Lung (tissue), 13 donors: Measurements from ENCODE around the gene MCUB. TPM values are rescaled to one million over a fixed set of nuclear protein-coding genes. Genes with fewer than 3 reads are reported as not detected.

Experiments used
- ATAC-seq: fragments of 200-7000 bp; cut with Tn5 transposase; one replicate; pipeline ENCODE4 v1.9.1; 2020; ENCODE audit warnings: moderate number of reproducible peaks; ENCODE audit not compliant: insufficient read depth, low FRiP score
- DNase-seq, 3 donors: peaks; one replicate each; pipeline ENCODE4 v3.0.0-alpha.2; 2013 to 2017
- H3K27ac ChIP-seq, 2 donors: one replicate each; pipeline ENCODE4 v1.5.1; 2013; ENCODE audit warnings: mild to moderate bottlenecking in 2 of 2, moderate library complexity in 2 of 2, control low read depth in 1 of 2, inconsistent platforms in 1 of 2, low read depth in 1 of 2, low read length in 1 of 2
- H3K27me3 ChIP-seq, 3 donors: one replicate each; pipeline ENCODE4 v1.5.1; 2013; ENCODE audit warnings: low read length in 2 of 3; ENCODE audit not compliant: control insufficient read depth in 3 of 3, insufficient read depth in 3 of 3
- H3K36me3 ChIP-seq, 4 donors: one replicate each; pipeline ENCODE4 v1.5.1; 2013; ENCODE audit warnings: low read length in 4 of 4, mild to moderate bottlenecking in 1 of 4, moderate library complexity in 1 of 4; ENCODE audit not compliant: control insufficient read depth in 4 of 4, insufficient read depth in 4 of 4
- H3K4me1 ChIP-seq, 5 donors: one replicate each; pipeline ENCODE4 v1.5.1; 2013; ENCODE audit warnings: low read length in 5 of 5, mild to moderate bottlenecking in 2 of 5, moderate library complexity in 1 of 5; ENCODE audit not compliant: control insufficient read depth in 5 of 5, insufficient read depth in 5 of 5
- H3K4me3 ChIP-seq: one replicate; pipeline ENCODE4 v1.5.1; 2013; ENCODE audit warnings: mild to moderate bottlenecking, control low read depth, moderate library complexity
- H3K9ac ChIP-seq, 2 donors: one replicate each; pipeline ENCODE4 v1.5.1; 2013; ENCODE audit warnings: low read length in 2 of 2, control low read depth in 1 of 2; ENCODE audit not compliant: insufficient read depth in 1 of 2
- H3K9me3 ChIP-seq, 4 donors: one replicate each; pipeline ENCODE4 v1.5.1; 2013; ENCODE audit warnings: low read length in 3 of 4, mild to moderate bottlenecking in 1 of 4, moderate library complexity in 1 of 4; ENCODE audit not compliant: control insufficient read depth in 4 of 4, insufficient read depth in 3 of 4
- WGBS, 2 donors: extraction: QIAGEN DNeasy Blood & Tissue Kit; methylation state at CpG; one replicate each; pipeline ENCODE4 v1.1.7; 2013; 5-methylcytosine and 5-hydroxymethylcytosine counted together
- polyA plus RNA-seq, 2 donors: library from polyadenylated mRNA; stranded (reverse); fragments of 200-250 nt; gene quantifications; one replicate each; pipeline ENCODE4 v1.2.1, GENCODE V29; 2013
- small RNA-seq: library from RNA; depleted of rRNA; stranded (forward); fragments of <200 nt; gene quantifications from one replicate; pipeline ENCODE3, GENCODE V24; 2014; ENCODE audit warnings: low replicate concordance
- total RNA-seq, 2 donors: library from RNA; depleted of rRNA in 1 of 2; stranded (reverse); fragments of >200 nt in 1 of 2; gene quantifications; one replicate each; pipeline ENCODE4 v1.2.1, GENCODE V29; 2014 to 2021
- TF ChIP-seq, protein P1 (sequence below): IDR thresholded peaks from 2 replicates; pipeline ENCODE4 v1.5.1; 2012; ENCODE audit warnings: mild to moderate bottlenecking; ENCODE audit errors: control extremely low read depth, extremely low read depth
- donor health status: control.
- donor health status: control.
- donor health status: Bipolar disorder and iron deficiency.
- donor health status: healthy.
- donor health status: DM: yes; HTN: yes; CAD: no.

Gene MCUB
- total and polyA plus RNA-seq, 4 donors: 9.2 to 25.3 (median 15.9) TPM

DNA sequence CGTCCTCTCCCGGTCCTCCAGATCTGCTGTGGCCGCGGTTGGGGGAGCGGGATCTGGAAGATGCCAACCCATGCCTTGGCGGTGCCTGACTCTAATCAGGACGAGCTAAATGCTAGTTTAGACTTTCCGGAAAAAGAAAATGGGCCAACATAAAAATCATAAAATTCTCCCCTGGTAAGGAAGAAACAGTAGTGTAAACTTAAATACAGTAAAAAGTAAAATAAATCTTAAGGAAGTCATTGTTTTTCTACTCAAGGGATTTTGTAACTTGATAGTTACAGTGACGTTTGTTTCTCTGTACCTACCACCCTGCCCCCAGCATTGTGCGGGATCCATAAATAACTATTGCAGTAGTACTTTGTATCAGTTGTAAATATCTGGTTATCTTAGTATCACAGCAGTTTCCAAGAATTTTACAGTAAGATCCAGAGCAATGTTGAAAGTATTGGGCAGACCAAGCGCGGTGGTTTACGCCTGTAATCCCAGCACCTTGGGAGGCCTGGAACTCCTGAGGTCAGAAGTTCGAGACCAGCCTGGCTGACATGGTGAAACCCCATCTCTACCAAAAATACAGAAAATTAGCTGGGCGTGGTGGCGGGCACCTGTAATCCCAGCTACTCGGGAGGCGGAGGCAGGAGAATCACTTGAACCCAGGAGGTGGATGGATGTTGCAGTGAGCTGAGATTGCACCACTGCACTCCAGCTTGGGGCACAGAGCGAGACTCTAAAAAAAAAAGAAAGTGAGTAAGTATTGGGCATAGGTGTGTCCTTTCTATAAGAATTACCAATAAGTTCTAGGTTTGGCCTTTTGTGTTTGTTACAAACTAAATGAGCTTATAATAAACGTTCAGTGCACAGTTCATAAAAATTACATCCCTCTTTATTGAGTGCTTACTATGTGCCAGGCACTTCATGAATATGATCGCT lies 170.8 kb downstream of the MCUB start:
- WGBS, 2 donors: 55 to 56% methylated on average over 21 of the region's 21 CpGs
- H3K36me3 ChIP-seq: no peaks in the 10 kb centered on the region
- peak overlapping the region; percentile 39 to 71 for H3K27ac ChIP-seq
- DNase-seq: no peak
- peak; percentile 6 for ATAC-seq
- H3K4me1 ChIP-seq: peaks cover 0 to 18% (median 0%) of the 10 kb centered on the region in 5 donors
- H3K27me3 ChIP-seq: no peaks in the 10 kb centered on the region
- TF ChIP-seq, protein P1, sequence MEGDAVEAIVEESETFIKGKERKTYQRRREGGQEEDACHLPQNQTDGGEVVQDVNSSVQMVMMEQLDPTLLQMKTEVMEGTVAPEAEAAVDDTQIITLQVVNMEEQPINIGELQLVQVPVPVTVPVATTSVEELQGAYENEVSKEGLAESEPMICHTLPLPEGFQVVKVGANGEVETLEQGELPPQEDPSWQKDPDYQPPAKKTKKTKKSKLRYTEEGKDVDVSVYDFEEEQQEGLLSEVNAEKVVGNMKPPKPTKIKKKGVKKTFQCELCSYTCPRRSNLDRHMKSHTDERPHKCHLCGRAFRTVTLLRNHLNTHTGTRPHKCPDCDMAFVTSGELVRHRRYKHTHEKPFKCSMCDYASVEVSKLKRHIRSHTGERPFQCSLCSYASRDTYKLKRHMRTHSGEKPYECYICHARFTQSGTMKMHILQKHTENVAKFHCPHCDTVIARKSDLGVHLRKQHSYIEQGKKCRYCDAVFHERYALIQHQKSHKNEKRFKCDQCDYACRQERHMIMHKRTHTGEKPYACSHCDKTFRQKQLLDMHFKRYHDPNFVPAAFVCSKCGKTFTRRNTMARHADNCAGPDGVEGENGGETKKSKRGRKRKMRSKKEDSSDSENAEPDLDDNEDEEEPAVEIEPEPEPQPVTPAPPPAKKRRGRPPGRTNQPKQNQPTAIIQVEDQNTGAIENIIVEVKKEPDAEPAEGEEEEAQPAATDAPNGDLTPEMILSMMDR: no peak
- H3K9me3 ChIP-seq: no peaks in the 10 kb centered on the region
- peak overlapping the region; percentile 9 to 65 for H3K9ac ChIP-seq
- H3K4me3 ChIP-seq: no peak overlapping the region

- ATAC-seq (no peak), DNase-seq (no peak)
- H3K36me3 ChIP-seq: no peaks in the 10 kb centered on the region
- TF ChIP-seq, protein P1: no peak
- H3K4me1 ChIP-seq: peaks cover 0 to 7% (median 0%) of the 10 kb centered on the region in 5 donors
- no peak overlapping the region for H3K27ac ChIP-seq
- H3K27me3 ChIP-seq: no peaks in the 10 kb centered on the region
- WGBS, 2 donors: 87 to 93% methylated on average over 5 of the region's 5 CpGs
- no peaks in the 10 kb centered on the region for H3K9me3 ChIP-seq
- no peak overlapping the region for H3K4me3 ChIP-seq
- no peak overlapping the region for H3K9ac ChIP-seq
Measured at GRCh38 chr4:109733728-109734127, 173.7 kb downstream of the MCUB start.

GRCh38 chr4:109735566-109736365 lies 175.7 kb downstream of the MCUB start:
- TF ChIP-seq, protein P1: no peak
- H3K9me3 ChIP-seq: no peaks in the 10 kb centered on the region
- no peaks in the 10 kb centered on the region for H3K36me3 ChIP-seq
- 83 to 84% methylated on average over 7 of the region's 7 CpGs for WGBS, 2 donors
- H3K27me3 ChIP-seq: no peaks in the 10 kb centered on the region
- H3K4me1 ChIP-seq: peaks cover 0 to 1% (median 0%) of the 10 kb centered on the region in 5 donors
- no peak overlapping the region for H3K9ac ChIP-seq
- ATAC-seq (no peak), DNase-seq (no peak)
- H3K27ac ChIP-seq: no peak overlapping the region
- H3K4me3 ChIP-seq: no peak overlapping the region

Small RNA genes lying within 50 kb of the gene (small RNA-seq; reads per million reads assigned to genes)
- gene HIGD1AP14: not detected

Other genes starting within 250 kb of the MCUB start
- gene SEC24B, start 126.4 kb upstream of the MCUB start, total RNA-seq: 10 to 100 TPM; 24.1 to 34.8 TPM
- 10 to 100 TPM in 1 of 2 donors, 1 to 10 TPM in 1; 8.0 to 12.6 TPM for gene SEC24B, start 126.4 kb upstream of the MCUB start, polyA plus RNA-seq
- gene CASP6, start 143.2 kb downstream of the MCUB start, total RNA-seq: 10 to 100 TPM; 13.2 to 20.2 TPM
- 10 to 100 TPM; 12.0 to 13.2 TPM for gene CASP6, start 143.2 kb downstream of the MCUB start, polyA plus RNA-seq
- gene PLA2G12A, start 169.8 kb downstream of the MCUB start, total RNA-seq: 10 to 100 TPM; 30.0 to 32.7 TPM
- 10 to 100 TPM; 24.2 to 36.0 TPM for gene PLA2G12A, start 169.8 kb downstream of the MCUB start, polyA plus RNA-seq
- 100 to 1,000 TPM in 1 of 2 donors, 10 to 100 TPM in 1; 61.9 to 150 TPM for gene CFI, start 241.8 kb downstream of the MCUB start, total RNA-seq
- gene CFI, start 241.8 kb downstream of the MCUB start, polyA plus RNA-seq: 10 to 100 TPM; 38.2 to 59.8 TPM